Stimulated activated CD4-positive, alpha-beta T cell treated with anti-CD3 and anti-CD28 coated beads, Interleukin-1b, Interleukin-23, amount 100 ng/mL, for 48 hours (primary cell): ENCODE data around the gene PRAMEF4.
"Not testable (repeated sequence)": the region's sequence is repeated elsewhere in the genome, so short reads cannot be mapped to it uniquely, and the experiment has no call there.

ENCODE experiments used
- DNase-seq: peaks from one replicate; pipeline ENCODE4 v3.0.0-alpha.2; 2020

PRAMEF4 gene

DNA sequence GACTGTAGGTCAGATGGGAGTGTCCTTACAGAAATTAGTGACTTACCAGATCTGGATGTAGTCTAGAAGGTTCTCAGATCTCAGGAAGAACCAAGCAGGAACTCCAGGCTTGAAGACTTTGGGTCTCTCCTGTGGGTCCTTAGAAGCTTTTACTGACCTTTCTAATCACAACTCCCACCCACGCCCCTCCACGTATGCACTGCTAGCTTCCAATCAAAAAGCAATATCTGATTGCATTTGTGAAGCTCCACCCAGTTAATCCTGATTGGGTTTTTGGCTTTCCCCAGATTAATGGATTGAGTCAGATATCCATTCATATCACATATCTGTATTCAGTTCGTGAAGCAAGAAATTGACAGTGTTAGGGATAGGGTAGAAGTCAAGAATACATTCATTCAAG, at the start of gene PRAMEF4:
TSS of gene PRAMEF4 (minus strand) at position 101 of the 400 bp plus-strand sequence. CDS start 2,807 bp downstream, outside the sequence.
- DNase-seq = not testable (repeated sequence)

DNA sequence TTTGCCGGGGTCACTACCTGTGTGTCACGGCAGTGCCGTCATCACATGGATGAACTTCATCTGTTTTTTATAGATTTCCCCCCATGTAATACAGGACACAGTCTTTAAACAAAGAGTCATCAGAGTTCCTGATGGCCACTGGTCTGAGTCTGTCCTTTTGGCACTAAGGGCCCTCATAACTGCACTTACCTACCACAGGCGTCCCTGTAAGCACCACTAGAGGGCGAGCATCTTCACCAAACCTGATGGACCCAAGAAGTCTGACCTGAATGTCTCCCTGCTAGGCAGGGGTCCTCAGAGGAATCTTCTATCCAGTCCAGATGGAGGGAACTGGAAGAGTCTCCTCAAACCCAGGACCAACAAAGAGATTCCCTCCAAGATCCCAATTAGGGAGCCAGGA, 38.4 kb upstream of the PRAMEF4 start:
- DNase-seq = not testable (repeated sequence)

DNA sequence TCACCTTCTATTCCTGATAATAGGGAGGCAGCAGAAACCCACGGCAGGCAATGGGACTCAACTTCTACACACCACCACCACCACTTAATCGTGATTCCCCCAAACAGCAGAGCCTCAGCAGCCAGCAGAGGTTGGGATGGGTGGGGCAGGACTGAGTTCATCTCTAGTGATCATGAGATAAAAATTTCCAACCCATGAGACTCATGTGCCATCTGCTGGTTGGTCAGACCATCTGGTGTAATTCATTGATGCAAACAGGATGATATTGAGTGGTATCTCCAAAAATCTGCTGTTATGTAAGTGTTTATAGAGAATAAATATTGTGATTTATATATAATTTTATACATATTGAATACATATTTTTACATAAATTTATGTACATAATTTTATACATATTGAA, 35.7 kb upstream of the PRAMEF4 start:
- not testable (repeated sequence) for DNase-seq

DNA sequence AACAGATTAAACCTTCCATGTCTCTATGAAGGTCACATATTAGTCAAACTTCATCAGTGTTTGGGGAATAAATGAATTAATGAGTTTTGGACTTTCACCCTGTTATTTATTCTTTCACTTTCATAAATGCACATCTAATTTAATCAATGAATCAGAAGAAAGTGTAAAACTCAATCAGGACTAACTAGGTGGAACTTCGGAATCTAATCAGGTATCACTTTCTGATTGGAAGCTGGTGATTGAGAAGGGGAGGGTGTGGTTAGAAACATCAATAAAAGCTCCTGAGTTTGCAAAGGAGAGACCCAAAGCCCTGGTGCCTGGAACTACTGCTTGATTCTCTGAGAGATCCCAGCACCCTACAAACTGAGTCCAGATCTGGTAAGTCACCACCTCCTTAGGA, 30.3 kb upstream of the PRAMEF4 start, which contains the start of gene PRAMEF7:
TSS of gene PRAMEF7 (plus strand) at position 301 of the 400 bp plus-strand sequence. CDS start 1,083 bp downstream, outside the sequence.
- not testable (repeated sequence) for DNase-seq

DNA sequence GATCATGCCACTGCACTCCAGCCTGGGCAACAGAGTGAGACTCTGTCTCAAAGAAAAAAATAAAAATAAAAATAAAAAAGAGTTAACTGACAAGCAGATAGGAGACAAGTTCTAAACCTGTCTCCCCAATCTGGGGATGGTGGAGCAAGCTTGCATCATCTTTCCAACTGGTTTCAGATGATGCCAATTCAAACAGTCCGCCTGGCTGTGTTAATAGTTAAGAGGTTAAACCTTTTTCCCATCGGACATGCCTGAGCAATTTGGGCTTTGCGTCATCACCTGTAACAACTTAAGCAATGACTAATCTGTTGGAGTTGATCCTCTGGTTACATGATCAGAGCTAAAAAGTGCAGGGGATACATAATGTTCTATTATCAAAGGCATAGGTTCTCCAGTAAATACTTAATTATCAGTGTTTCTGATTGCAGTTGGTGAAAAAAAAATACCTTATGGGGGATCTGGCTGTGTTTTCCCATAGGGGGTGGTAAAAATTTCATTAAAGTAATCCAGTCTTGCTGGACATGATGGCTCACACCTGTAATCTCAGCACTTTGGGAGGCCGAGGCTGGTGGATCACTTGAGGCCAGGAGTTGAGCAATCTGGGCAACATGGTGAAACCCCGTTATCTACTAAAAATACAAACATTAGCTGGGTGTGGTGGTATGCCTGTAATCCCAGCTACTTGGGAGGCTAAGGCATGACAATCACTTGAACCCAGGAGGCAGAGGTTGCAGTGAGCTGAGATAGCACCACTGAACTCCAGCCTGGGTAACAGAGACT, 18.0 kb upstream of the PRAMEF4 start:
- DNase-seq = not testable (repeated sequence)

DNA sequence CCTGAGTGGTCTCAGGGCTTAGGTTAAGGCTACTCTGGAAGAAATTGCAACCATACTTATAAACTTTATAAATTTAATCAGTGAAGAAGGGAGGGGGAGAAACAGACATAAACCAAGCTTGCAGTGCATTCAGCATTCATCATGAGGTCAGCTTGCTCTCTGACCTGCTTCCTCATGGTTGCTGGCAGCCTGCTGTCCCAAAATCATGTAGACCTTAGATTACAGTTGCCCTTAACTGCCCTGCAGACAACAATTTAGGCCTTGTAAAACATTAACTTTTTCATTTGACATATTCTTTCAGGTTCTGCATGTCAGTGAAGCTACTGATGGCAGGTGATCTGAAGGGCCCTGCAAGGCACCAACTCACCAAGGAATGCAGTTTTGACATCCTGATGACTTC, 13.2 kb upstream of the PRAMEF4 start:
- DNase-seq = not testable (repeated sequence)

DNA sequence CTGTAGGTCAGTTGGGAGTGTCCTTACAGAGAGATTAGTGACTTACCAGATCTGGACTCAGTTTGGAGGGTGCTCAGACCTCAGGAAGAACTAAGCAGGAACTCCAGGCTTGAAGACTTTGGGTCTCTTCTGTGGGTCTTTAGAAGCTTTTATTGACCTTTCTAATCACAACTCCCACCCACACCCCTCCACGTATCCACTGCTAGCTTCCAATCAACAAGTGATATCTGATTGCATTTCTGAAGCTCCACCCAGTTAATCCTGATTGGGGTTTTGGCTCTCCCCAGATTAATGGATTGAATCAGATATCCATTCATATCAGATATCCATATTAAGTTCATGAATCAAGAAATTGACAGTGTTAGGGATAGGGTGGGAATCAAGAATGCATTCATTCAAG, 12.2 kb upstream of the PRAMEF4 start, which contains the start of gene PRAMEF10:
TSS of gene PRAMEF10 (minus strand) at position 101 of the 400 bp plus-strand sequence. CDS start 2,423 bp downstream, outside the sequence.
- DNase-seq = not testable (repeated sequence)

DNA sequence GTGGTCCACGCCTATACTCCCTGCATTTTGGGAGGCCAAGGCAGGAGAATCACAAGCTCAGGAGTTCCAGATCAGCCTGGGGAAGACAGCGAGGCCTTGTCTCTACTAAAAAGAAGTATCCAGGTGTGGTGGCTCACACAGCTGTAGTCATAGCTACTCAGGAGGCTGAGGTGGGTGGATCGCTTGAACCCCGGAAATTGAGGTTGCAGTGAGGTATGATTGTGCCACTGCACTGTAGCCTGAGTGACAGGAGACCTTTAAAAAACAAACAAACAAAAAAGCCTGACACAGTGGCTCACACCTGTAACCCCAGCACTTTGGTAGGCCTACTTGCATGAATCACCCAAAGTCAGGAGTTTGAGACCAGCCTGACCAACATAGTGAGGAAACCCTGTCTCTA, 7.5 kb downstream of the PRAMEF4 start:
- not testable (repeated sequence) for DNase-seq

DNA sequence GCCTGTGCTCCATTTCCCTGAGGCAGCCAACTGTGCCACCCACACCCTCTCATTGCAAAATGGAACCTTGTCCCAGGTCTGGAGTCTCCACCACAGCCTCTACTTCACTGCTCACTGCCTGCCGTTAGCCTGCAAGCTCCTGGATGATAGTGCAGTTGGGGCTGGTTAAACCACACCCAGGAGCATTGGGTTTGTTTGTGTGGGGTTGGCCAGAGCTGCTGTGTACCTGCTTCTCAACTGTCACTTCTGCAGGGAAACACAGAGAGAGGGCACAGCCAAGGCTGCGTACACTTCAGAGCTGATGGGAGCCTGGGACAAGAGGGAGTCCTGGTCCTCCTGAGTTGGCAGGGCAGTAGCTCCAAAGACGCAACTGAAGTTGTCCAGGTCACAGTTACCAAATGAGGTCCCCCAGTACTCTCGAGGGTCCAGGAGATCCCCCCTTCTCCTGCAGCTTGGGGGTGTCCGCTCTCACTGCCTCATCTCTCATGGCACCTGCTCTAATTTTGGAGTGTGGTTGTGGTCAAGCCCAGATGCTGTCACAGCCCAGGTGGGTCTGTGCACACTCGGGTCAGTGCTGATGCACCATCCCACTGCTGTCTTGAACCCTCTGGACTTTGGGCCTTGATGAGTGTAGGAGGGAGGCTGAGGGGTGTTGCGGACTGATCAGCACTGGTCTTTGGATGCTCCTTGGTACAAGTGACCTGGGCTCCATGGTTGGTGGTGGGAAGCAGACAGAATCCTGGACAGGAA, 22.7 kb downstream of the PRAMEF4 start:
- not testable (repeated sequence) for DNase-seq

DNA sequence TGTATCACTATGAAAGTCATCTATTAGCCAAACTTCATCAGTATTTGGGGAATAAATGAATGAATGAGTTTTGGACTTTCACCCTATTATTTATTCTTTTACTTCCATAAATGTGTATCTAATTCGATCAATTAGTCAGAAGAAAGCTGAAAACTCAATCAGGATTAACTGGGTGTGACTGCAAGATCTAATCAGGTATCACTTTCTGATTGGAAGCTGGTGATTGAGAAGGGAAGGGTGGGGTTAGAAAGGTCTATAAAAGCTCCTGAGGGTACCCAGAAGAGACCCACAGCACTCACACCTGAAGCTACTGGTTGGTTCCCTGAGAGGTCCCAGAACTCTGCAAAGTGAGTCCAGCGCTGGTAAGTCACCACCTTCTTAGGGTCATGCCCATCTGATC, 29.2 kb downstream of the PRAMEF4 start, which contains the start of gene PRAMEF2:
TSS of gene PRAMEF2 (plus strand) at position 301 of the 400 bp plus-strand sequence. CDS start 1,924 bp downstream, outside the sequence.
- DNase-seq = not testable (repeated sequence)

DNA sequence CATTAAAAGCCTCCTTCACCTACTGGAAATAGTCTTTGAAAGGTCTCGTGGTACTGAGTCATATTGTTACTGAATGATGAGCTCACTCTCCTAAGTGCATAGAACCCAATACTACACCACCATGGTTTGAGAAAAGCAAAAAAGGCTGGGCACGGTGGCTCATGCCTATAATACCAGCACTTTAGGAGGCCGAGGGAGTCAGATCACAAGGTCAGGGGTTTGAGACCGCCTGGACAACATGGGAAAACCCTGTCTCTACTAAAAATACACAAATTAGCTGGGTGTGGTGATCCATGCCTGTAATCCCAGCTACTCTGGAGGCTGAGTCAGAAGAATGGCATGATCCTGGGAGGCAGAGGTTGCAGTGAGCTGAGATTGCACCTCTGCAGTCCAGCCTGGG, 34.2 kb downstream of the PRAMEF4 start:
- no peak for DNase-seq

DNA sequence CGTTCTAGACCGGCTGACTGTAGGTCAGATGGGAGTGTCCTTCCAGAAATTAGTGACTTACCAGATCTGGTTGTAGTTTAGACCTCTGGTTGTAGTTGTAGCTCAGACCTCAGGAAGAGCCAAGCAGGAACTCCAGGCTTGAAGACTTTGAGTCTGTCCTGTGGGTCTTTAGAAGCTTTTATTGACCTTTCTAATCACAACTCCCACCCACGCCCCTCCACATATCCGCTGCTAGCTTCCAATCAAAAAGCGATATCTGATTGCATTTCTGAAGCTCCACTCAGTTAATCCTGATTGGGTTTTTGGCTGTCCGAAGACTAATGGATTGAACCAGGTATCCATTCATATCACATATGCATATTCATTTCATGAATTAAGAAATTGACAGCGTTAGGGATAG, 37.4 kb downstream of the PRAMEF4 start, which contains the start of gene HNRNPCL1:
TSS of gene HNRNPCL1 (minus strand) at position 101 of the 400 bp plus-strand sequence. CDS start 431 bp downstream, outside the sequence.
- not testable (repeated sequence) for DNase-seq

DNA sequence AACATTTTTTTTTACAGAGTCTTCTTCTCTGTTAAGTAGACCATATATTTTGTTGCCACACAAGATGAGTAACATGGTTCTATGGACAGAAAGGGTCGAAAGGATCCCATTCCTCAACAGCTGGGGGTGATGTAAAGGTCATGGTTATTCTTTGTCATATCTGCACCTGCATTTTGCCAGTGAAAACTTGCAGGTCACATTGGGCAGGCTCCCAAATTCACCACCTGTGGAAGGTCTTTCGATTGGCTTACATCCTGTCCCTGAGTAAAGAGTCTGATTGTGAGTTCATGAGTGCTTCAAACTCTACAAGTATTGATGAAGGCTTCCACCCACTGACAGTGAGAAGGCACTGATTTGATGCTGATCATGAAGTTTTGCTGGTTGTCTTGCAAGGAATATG, 52.8 kb downstream of the PRAMEF4 start:
- DNase-seq = not testable (repeated sequence)

DNA sequence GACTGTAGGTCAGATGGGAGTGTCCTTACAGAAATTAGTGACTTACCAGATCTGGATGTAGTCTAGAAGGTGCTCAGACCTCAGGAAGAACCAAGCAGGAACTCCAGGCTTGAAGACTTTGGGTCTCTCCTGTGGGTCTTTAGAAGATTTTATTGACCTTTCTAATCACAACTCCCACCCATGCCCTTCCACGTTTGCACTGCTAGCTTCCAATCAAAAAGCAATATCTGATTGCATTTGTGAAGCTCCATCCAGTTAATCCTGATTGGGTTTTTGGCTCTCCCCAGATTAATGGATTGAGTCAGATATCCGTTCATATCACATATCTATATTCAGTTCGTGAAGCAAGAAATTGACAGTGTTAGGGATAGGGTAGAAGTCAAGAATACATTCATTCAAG, 54.7 kb downstream of the PRAMEF4 start, which contains the start of gene PRAMEF11:
TSS of gene PRAMEF11 (minus strand) at position 101 of the 400 bp plus-strand sequence. CDS start 2,621 bp downstream, outside the sequence.
- not testable (repeated sequence) for DNase-seq
